ENCODE results near the gene EEF1AKMT3.

DNA sequence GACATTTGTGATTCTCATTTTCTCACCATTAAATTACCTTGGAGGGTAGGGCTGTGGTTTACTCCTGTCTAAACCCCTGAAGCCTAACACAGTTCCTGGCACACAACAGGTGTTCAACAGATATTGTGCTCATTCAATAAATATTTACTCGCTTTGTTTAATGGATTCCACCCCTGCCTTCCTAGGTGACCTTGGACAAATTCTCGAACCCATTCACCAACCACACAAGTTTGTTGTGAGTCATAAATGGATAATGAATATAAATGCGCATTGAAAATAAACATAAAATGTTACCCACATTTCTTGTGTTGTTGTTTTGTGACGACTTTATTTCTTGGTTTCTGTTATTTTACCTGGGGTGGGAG, 9.8 kb downstream of the EEF1AKMT3 start:
- TF ChIP-seq, protein P1, sequence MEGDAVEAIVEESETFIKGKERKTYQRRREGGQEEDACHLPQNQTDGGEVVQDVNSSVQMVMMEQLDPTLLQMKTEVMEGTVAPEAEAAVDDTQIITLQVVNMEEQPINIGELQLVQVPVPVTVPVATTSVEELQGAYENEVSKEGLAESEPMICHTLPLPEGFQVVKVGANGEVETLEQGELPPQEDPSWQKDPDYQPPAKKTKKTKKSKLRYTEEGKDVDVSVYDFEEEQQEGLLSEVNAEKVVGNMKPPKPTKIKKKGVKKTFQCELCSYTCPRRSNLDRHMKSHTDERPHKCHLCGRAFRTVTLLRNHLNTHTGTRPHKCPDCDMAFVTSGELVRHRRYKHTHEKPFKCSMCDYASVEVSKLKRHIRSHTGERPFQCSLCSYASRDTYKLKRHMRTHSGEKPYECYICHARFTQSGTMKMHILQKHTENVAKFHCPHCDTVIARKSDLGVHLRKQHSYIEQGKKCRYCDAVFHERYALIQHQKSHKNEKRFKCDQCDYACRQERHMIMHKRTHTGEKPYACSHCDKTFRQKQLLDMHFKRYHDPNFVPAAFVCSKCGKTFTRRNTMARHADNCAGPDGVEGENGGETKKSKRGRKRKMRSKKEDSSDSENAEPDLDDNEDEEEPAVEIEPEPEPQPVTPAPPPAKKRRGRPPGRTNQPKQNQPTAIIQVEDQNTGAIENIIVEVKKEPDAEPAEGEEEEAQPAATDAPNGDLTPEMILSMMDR (IDR thresholded peaks at IDR 0.05; ENCODE audit: low read length) = no peak
- TF ChIP-seq EZH2 (optimal IDR thresholded peaks at IDR 0.05; ENCODE audit: low read depth, low read length) = no peak

Measured in MM.1S (cell line).